Vagina (tissue), 2 donors: ENCODE measurements around the gene LIN54.

Experiments
- POLR2AphosphoS5 ChIP-seq, 2 donors: sonication (generic); formaldehyde crosslinking; IDR thresholded peaks; one replicate each; pipeline ENCODE4 v1.9.0; 2017; ENCODE audit warnings: antibody characterized with exemption in 2 of 2, mild to moderate bottlenecking in 2 of 2, low read depth in 1 of 2; ENCODE audit not compliant: insufficient read depth in 1 of 2
- TF ChIP-seq, protein P1 (sequence below), 3 experiments: fragments of 450-650 bp in 2 of 3; fragments of 200-600 bp in 1 of 3; sonication (generic) in 1 of 3; IDR thresholded peaks; one replicate each; pipeline ENCODE4 v1.5.1; 2017 to 2019; ENCODE audit warnings: antibody characterized with exemption in 3 of 3, mild to moderate bottlenecking in 2 of 3, moderate library complexity in 2 of 3

DNA sequence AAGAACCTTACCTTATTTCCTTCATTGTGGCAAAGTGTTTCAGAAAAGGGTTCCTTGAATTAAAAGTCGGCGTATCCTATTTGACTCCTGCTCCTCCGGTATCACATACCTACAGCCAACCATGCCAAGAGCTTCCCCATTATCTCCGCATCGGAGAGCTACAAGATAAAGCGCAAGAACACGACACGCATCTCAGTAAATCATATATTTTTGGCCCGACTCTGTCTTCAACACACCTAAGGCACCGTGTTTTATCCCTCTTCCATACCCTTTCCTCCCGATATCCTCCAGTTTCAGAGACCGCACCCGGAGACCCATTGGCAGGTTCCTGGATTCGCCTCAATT, 110.6 kb downstream of the LIN54 start:
- no peak for TF ChIP-seq POLR2AphosphoS5 (IDR thresholded peaks at IDR 0.05; ENCODE audit: insufficient read depth in 1 of 2, low read depth in 1 of 2)
- TF ChIP-seq, protein P1, sequence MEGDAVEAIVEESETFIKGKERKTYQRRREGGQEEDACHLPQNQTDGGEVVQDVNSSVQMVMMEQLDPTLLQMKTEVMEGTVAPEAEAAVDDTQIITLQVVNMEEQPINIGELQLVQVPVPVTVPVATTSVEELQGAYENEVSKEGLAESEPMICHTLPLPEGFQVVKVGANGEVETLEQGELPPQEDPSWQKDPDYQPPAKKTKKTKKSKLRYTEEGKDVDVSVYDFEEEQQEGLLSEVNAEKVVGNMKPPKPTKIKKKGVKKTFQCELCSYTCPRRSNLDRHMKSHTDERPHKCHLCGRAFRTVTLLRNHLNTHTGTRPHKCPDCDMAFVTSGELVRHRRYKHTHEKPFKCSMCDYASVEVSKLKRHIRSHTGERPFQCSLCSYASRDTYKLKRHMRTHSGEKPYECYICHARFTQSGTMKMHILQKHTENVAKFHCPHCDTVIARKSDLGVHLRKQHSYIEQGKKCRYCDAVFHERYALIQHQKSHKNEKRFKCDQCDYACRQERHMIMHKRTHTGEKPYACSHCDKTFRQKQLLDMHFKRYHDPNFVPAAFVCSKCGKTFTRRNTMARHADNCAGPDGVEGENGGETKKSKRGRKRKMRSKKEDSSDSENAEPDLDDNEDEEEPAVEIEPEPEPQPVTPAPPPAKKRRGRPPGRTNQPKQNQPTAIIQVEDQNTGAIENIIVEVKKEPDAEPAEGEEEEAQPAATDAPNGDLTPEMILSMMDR (IDR thresholded peaks at IDR 0.05) = no peak
